Caco-2 (cell line): Measurements from ENCODE around the gene JDP2. TPM values are rescaled to one million over a fixed set of nuclear protein-coding genes. Genes with fewer than 3 reads are reported as not detected.

Experiments
- total RNA-seq: library from RNA; stranded (reverse); gene quantifications from 2 replicates; pipeline ENCODE4 v1.2.3, GENCODE V29; 2022

Gene JDP2
- total RNA-seq, 1 experiment from 2014 or later, result 95.7 TPM

Other genes starting within 250 kb of the JDP2 start
- 72.7 and 73.7 TPM in 2 replicates for gene FOS, start 149.2 kb upstream of the JDP2 start, total RNA-seq
- 1.5 and 1.7 TPM in 2 replicates for gene BATF, start 94.4 kb downstream of the JDP2 start, total RNA-seq
- gene FLVCR2, start 150.6 kb downstream of the JDP2 start, total RNA-seq, result 9.7 and 13.4 TPM in 2 replicates
- 31.0 and 36.1 TPM in 2 replicates for gene ERG28, start 232.9 kb downstream of the JDP2 start, total RNA-seq
- 38.2 and 45.3 TPM in 2 replicates for gene TTLL5, start 233.2 kb downstream of the JDP2 start, total RNA-seq